ENCODE measurements around the gene PHF2.

PHF2 gene

DNA sequence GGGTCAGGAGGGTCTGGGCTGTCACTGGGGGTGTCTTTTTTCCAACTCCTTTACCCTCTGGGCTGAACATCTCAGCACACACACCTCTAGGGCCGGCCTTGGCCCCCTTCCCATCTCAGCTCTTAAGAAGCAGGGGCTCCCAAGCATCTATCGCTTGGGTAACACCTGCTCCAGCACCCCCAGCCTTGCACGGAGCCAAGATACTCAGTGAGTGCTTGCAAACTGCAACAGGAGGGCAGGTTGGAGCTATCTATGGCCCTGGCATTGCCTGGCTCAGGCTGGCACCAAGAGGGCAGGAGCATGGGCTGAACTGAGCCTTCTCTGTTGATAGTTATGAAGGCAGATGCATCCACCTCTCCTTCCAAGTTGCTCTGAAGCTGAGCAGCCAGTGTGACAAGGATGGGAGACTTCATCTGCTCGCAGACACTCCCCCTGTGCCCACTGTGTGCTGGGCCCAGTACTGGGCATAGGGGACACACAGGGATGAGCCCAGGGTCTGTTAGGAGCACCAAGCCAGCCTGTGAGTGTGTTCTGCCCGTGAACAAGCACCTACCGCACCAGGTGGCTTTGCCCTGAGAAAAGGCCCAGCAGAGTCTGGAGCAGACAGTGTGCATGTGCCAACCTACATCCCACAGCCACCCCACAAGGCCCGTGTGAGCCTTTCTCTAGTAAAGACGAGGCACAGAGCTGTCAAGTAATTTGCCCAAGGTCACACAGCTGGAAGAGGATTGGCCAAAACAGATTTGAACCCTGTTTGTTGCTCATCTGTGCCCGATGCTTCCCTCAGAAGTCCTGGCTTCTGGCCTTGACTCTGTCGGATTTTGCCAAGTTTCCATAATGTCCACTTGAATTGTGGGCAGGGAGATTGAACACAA lies 58.2 kb downstream of the PHF2 start:
- no peak for DNase-seq

DNA sequence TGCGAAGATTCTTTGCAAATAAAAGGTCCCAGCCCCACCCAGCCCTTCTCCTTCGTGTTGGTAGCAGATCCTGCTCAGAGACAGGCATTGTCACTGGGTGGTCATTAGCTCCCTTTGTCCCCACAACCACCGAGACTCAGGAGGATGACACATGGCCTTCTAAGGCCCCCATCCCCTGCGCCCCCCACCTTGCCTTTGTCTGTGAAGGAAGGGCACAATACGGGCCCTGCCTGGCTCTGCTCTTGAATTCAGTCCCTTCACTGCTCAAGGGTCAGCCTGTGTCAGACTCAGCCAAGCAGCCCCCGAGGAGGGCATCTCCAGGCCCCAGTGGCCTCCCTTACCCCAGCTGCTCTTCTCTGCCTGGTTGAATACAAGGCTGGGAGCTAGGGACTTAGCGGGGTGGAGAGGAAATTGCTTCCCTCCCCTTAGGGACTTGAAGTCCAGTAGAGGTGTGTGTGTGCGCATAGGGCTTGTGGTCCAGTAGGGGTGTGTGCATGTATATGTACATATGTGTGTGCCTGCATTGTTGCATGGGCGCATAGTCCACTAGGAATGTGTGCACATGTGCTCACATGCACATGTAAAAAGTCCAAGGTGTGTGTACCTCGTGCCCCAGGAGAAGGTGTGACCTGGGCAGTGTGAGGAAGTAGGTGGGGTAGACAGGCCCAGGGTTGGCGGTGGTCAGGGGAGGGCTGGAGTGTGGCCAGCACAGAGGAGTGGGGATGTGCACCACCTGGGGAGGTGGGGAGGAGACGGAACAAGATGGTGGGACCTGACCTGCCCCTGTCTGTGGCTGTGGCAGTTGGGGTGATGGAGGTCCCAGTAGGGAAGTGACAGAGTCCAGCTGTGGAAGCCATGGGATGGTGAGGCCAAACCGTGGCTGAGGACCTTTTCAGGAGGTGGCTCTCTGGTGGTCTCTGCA lies 59.1 kb downstream of the PHF2 start:
- no peak for DNase-seq

DNA sequence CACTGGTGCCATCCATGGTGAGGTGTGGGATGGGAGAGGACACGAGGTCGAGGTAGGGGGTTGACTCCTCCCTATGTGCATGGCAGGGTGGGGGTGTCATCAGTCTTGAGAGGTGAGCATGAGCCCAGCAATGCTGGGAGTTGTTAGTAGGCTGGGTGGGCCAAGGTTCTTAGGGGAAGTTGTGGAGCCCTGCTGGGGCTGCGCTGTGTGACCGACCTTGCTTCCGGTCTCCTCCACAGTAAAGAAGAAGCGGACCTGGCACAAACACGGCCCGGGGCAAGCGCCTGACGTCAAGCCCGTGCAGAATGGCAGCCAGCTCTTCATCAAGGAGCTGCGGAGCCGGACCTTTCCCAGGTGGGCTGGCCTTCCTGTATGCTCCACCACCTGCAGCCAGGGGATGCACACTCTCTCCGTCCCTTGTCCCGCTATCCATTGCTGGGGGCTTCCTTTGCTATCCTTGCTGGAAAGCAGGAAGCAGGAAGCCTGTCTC lies 59.8 kb downstream of the PHF2 start:
- DNase-seq: no peak

DNA sequence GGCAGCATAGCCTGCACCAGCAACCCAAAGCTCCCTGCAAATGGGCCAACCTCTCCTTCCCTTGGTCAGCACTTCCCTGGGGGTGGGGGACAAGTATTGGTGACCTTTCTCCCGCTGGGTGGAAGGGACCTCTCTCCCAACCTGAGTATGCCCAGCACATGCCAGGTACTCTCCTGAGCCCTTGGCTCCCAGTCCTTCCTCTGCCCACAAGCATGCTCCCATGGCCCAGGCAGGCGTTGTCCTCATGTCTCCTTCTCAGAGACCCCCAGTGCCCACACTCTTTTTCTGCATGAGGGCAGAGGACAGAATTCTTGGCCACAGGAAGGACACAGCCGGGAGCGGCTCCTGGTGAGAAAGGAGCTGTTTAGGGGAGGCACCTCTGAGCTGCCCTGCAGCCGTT lies 60.3 kb downstream of the PHF2 start:
- DNase-seq: no peak

DNA sequence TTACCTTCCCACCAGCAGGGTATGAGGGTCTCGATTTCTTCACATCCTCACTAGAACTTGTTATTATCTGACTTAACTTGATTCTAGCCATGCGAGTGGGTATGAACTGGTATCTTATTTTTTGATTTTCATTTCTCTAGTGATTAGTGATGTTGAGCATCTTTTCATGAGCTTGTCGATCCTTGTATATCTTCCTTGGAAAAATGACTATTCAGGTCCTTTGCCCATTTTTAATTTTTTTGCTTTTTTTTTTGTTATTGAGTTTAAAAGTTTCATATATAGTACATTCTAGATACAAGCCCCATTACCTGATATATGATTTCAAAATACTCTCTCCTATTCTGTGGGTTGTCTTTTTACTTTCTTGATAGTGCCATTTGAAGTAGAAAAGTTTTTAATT lies 61.5 kb downstream of the PHF2 start:
- DNase-seq: no peak

DNA sequence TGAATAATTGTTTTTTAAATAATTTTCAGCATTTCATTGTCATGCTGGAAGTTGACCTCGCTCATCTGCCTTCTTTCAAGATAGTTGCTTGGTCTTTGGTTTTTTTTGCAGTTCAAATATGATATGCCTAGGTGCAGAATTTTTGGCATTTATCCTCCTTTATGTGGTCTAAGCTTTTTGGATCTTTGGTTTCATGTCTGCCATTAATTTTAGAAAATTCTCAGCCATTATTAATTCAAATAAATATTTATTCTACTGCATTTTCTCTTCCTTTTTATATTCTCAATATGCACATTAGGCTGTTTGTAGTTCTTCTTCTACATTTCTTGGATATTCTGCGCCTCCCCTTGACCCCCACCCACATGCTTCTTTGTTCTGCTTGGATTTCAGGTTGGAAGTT lies 63.6 kb downstream of the PHF2 start:
- DNase-seq: no peak

DNA sequence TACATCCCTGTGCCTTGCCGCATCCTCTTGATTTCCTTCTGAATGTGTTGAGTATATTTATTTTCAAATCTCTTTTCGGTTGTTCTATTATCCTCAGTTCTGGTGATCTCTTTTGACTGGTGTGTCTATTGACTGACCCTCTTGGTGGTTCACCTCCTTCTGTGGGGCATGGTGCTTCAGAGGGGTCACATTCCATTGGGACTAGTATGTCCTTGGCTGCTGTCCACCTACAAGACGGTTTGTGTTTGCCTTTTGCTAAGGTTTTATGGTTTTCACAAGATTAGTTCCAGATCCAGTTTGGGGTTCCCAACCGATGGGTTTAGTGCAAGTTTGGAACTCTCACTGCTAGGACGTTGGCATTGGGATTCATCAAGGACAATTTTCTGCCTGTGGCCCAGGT lies 66.6 kb downstream of the PHF2 start:
- DNase-seq: no peak

DNA sequence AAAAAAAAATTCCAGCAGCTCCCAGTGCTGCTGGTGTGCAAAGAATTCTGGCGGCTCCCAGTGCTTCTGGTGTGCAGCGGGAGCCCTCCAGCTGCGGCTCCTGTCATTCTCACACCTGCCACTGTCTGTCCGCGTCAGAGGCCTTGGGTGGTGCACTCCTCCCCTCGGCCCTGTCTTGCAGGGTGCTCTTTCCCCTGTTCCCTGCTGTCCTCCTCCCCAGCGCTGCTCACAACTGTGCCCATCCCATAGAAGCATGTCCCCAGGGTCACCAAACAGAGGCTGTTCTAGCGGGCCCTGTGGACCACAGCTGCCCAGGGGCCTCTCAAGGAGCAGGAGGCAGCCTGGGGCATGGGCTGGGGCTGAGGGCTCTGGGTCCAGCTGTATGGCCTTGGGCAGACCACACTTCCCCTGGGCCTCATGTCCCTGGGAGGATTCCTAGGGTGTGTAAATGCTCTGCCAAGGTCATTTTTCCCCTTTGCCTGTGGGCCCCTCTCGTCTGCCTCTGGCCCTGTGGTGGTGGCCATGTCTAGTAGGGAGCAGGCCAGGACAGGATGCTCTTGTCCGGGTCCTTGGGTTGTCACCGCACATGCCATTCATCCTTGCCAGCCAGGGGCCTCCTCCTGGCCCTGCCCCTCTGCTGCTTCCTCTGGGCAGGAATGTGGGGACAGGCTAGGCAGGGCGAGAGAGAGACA lies 68.2 kb downstream of the PHF2 start:
- DNase-seq: no peak

DNA sequence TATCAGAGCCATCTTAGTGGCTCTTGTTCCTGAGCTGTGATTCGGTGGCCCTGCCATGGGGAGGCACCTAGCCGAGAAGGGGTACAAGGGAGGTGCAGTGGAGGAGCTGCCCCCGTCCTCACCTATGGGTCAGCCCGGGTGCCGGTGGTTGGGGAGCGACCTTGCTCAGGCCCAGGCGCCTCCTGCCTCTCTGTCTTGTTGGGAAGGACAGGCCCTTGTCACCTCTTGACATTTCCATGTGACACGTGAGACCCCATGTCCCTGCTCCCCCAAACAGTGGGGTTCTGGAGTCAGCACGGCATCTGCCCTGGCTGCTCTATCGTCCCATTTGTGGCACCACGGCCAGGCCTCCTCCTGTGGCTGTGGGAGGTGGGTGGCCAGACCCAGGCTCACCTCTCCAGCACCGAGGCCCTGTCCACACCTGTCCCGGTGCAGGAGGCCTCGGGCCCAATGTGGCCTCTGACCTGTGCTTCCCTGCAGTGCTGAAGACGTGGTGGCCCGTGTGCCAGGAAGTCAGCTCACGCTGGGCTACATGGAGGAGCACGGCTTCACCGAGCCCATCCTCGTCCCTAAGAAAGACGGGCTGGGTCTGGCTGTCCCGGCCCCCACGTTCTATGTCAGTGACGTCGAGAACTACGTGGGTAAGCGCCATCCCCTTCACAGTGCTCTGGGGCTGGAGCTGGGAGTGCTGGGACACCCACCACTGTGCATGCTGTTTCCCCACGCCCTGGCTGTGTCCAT lies 68.9 kb downstream of the PHF2 start:
- no peak for DNase-seq

DNA sequence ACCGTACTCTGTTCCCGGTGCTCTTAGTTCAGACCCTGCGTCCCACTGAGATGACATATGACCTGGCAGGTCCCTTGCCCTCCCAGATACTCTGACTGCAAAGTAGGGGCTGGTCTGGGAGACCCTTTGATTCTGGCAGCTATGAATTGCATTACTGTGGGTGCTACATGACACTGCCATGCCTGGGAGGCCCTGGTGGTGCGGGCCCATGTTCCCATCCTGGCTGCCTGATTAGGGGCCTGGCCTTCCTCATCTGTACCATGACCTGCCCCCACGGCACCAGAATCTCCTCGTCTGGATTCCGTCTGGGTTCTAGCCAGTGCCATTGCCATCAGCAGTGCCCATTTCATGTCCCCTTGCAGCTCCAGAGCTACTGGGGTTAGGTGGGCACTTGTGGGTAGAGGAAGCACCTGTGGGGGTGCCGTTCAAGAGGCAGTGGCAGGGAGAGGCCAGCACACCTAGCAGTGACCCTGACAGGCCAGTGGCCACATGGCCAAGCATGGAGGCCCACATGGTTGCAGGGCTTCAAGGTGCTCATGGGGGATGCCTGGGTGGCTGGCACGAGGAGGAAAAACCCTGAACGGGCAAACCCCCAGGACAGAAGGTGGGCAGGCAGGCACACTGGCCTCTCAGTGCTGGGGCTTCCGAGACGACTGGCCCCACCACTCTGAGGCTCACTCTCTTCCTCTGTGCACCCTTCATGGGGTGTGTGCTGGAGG lies 69.7 kb downstream of the PHF2 start:
- DNase-seq: no peak

DNA sequence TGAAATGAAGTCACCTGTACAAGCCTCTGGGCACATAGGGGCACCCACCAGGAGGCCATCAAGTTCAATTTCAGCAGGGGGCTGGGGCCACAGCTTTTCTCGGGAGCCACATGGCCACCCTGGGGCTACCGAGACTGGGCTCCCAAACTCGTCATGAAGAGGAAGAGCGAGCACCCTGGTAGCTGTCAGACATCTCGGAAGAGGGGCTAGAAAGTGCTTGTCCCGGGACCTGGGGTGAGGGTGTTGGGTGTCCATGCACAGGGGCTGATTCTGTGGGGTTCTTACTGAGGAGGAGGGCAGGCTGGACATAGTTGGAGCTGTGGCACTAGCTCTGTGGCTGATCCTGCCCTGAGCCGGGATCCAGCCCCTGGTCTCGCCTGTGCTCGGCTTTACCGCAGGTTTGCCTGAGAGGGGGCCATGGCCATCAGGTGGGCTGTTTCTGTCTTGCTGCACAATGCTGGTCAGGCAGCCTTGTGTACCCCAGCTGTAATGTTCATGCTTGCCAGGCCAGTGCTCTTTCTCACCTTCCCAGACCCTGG lies 70.3 kb downstream of the PHF2 start:
- no peak for DNase-seq

DNA sequence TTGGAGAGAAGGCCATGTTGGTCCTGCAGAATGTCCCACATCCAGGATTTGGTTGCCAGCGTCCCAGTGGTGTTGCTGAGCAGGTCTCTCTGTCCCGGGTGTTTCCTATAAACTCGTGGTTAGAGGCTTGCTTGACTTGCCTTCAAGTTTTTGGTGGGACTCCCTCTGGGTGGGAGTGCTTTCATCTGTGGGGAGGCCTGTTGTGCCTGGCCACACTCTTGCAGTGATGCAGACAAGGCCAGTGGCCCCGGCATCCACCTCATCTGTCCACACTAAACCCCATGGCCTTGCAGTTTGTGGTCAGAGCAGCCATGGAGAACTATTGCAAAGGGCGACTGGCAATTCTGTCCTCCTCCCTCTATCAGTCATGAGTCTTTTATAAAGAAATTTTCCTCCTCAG lies 71.8 kb downstream of the PHF2 start:
- no peak for DNase-seq

DNA sequence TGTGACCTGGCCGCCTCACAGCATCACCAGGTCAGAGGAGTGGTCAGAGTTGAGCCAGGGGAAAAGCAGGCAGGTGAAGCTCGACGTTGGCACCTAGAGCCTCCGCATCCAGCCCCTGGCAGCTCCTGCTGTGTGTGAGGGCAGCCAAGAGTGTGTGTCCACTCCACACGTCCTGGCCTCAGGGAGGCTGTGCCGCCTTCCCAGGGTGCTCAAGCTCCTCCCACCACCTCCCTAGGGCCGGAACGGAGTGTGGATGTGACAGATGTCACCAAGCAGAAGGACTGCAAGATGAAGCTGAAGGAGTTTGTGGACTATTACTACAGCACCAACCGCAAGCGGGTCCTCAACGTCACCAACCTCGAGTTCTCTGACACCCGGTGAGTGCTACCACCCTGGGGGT lies 72.5 kb downstream of the PHF2 start:
- DNase-seq: no peak

DNA sequence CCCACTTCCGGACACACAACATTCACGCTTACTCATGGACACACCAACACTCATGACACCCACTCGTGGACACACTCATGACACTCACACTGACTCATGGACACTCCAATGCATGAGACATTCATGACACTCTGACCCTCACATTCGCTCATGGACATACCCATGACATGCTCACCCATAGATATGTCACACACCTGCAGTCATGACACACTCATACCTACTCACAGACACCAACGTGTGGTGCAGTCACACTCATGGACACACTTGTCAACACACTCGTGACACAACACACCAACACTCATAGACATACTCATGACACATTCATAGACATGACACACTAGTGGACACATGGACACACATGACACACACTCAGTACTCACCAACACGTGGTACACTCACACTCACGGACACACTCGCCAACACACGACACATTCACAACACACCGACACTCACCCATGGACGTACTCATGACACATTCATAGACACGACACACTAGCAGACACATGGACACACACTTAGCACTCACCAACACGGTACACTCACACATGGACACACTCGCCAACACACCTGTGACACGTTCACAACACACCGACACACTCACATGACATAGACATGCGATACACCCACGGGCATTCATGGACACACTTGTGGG lies 73.4 kb downstream of the PHF2 start:
- no peak for DNase-seq

DNA sequence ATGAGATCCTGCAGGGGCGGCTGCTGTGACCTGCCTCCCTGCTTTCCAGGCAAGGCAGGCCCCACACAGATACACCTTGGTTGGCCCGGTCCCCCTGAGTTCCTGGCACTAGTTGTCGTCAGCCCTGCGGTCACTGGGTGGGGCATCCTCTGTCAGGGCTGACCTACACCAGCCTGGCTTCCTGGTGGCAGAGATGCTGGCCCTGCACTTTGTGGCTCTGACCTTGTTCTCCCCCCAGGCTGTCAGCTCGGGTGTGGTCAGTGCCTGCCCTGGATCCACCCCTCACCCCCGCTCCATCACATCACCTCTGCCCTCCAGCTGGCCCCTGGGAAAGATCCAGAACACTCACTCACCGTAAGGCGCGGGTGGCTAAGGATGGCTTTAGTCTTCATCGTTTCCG lies 74.1 kb downstream of the PHF2 start:
- no peak for DNase-seq

DNA sequence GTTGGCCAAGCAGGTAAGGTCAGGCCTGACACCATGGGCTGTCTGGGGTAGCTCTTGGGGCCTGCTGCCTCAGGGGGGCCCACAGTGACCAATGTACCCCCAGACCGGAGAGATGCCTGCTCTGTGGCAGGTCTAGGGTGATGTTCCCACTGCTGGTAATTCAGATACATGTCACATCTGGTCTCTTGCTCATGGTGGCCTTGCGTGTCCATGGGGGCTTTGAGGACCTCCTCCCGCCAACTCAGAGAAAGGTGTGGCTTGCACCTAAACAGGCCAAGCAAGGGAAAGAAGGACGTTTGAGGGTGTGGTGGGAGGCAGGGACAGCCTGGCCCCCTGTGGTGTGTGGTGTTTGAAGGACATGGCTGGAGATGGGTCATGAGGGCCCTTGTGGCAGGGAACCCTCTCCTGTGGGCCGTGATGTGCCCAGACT lies 75.2 kb downstream of the PHF2 start:
- DNase-seq: no peak

DNA sequence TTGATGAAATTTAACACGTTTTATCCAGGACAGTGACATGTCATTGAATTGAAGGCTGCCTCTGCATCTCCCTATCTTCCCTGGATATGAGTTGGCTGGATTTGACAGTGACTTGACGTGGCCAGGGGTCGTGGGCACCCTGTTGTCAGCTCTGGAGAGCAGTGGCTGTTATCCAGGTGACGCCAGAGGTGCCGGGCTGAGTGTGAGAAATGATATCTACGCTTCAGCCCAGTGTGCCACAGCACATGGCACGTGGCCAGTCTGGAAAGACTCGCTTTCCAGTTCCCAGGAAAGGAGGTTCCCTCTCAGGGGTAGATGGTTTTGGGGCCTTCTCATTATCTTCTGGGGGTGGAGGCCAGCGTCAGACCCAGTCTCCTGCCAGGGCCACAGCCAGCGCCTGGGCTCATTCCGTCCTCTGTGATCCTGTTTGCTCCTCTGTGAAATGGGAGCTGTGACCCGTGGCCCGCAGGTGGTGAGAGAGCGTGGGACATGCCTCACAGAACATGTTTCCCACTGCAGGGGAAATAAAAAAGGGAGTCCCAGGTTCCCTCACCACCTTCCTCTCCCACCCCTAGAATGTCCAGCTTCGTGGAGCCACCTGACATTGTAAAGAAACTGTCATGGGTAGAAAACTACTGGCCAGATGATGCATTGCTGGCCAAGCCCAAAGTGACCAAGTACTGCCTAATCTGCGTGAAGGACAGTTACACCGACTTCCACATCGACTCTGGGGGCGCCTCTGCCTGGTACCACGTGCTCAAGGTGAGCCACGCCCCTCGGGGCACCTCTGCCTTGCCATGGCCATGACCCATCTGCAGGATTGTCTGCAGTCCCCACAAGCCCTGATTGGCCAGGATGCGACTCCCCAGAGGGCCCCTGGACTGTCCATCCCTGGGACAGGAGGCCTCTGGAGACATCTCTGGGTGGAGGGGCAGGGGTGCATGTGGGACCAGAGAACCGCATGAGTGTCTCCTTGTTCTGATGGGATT lies 76.5 kb downstream of the PHF2 start:
- DNase-seq: no peak

DNA sequence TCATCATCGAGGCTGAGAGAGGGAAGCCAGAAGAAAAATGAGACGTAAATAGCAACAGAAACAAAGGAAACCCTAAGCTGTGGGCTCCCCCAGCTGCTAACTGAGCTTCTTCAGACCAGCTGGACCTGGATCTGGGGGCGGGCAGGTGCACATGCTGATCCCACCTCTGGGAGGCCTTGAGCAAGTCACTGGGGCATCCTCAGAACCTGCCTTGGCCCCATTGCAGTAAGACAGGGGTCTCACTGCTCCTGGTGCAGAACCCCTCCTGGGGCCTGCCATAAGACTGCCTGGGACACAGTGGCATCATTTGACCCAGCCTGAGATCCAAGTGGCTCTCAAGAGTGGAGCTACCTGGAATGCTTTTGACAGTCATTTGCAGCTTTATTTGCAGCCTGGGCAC lies 77.4 kb downstream of the PHF2 start:
- DNase-seq: no peak

DNA sequence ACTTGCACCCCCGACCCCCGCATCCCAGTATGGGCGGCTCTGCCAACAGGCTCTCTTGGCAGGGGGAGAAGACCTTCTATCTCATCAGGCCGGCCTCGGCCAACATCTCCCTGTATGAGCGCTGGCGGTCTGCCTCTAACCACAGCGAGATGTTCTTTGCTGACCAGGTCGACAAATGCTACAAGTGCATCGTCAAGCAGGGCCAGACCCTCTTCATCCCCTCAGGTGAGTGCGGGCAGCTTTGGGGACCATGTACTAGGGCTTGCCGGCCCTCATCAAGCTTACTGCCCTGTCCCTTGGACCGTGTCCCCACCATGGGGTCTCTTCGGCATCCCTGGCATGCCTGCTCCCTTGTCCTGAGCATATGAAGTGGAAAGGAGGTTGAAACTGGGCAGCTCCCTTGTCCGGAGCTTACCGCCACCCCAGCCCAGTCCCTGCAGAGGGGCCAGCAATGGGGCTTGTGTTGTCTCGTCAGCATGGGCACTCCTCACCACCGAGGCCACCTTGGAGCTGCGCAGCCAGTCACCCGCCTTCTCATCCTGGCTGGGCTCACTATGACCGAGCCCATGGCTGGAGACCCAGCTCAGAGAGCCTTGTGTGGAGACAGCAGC lies 78.1 kb downstream of the PHF2 start:
- no peak for DNase-seq
